SK-N-SH (cell line): ENCODE results near the gene ZFP64.

Experiments
- CHD2 ChIP-seq: fragments of 150-350 bp; IDR thresholded peaks from 2 replicates; pipeline ENCODE4 v1.6.1; 2018; ENCODE audit warnings: low read length; ENCODE audit not compliant: partially characterized antibody
- EP300 ChIP-seq, 2 experiments: IDR thresholded peaks; 2 replicates each; pipeline versions ENCODE4 v1.4.0 to v1.6.1; 2012; ENCODE audit warnings: borderline replicate concordance in 1 of 2, low read depth in 1 of 2, low read length in 1 of 2
- RAD21 ChIP-seq: IDR thresholded peaks from 2 replicates; pipeline ENCODE4 v1.6.1; 2012; ENCODE audit warnings: mild to moderate bottlenecking, low read length
- TAF1 ChIP-seq: IDR thresholded peaks from 2 replicates; pipeline ENCODE4 v1.6.1; 2012; ENCODE audit warnings: low read depth, mild to moderate bottlenecking, low read length, moderate library complexity, borderline replicate concordance
- TF ChIP-seq, protein P1 (sequence below): fragments of 200-600 bp; sonication (generic); IDR thresholded peaks from 2 replicates; pipeline ENCODE4 v1.6.1; 2017; ENCODE audit warnings: antibody characterized with exemption, mild to moderate bottlenecking, moderate library complexity
- TF ChIP-seq, protein P2 (sequence below): IDR thresholded peaks from 2 replicates; pipeline ENCODE4; 2012
- TF ChIP-seq, protein P3 (sequence below): IDR thresholded peaks from 2 replicates; pipeline ENCODE4 v1.4.0; 2012; ENCODE audit warnings: low read depth, borderline replicate concordance

DNA sequence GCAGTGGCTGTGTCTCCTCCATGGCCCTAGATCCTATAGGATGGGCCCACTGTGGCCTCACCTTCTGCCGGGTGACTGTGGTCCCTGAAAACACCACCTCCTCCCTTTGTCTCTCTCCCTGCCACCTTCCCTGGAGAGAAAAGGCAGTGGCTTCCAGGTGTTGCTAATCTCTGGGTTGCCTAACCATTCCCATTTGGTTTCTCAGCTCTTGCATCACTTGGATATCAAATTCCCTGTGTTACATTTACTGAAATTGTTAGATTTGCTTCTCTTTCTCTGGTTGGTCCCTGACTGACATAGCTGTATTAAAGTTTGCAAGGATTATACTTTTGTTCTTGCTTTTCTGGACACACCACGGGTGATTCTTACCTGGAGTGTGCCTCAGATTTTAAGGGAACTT is 9.3 kb upstream of the ZFP64 start:
- no peak for TF ChIP-seq RAD21
- TF ChIP-seq, protein P1, sequence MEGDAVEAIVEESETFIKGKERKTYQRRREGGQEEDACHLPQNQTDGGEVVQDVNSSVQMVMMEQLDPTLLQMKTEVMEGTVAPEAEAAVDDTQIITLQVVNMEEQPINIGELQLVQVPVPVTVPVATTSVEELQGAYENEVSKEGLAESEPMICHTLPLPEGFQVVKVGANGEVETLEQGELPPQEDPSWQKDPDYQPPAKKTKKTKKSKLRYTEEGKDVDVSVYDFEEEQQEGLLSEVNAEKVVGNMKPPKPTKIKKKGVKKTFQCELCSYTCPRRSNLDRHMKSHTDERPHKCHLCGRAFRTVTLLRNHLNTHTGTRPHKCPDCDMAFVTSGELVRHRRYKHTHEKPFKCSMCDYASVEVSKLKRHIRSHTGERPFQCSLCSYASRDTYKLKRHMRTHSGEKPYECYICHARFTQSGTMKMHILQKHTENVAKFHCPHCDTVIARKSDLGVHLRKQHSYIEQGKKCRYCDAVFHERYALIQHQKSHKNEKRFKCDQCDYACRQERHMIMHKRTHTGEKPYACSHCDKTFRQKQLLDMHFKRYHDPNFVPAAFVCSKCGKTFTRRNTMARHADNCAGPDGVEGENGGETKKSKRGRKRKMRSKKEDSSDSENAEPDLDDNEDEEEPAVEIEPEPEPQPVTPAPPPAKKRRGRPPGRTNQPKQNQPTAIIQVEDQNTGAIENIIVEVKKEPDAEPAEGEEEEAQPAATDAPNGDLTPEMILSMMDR = no peak
- TF ChIP-seq, protein P2, sequence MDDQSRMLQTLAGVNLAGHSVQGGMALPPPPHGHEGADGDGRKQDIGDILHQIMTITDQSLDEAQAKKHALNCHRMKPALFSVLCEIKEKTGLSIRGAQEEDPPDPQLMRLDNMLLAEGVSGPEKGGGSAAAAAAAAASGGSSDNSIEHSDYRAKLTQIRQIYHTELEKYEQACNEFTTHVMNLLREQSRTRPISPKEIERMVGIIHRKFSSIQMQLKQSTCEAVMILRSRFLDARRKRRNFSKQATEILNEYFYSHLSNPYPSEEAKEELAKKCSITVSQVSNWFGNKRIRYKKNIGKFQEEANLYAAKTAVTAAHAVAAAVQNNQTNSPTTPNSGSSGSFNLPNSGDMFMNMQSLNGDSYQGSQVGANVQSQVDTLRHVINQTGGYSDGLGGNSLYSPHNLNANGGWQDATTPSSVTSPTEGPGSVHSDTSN = no peak
- no peak for TF ChIP-seq TAF1
- TF ChIP-seq CHD2 = no peak
- no peak for TF ChIP-seq EP300 (IDR thresholded peaks at IDR 0.05; ENCODE audit: borderline replicate concordance in 1 of 2, low read depth in 1 of 2, low read length in 1 of 2)
- TF ChIP-seq, protein P3, sequence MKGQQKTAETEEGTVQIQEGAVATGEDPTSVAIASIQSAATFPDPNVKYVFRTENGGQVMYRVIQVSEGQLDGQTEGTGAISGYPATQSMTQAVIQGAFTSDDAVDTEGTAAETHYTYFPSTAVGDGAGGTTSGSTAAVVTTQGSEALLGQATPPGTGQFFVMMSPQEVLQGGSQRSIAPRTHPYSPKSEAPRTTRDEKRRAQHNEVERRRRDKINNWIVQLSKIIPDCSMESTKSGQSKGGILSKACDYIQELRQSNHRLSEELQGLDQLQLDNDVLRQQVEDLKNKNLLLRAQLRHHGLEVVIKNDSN = no peak
